HUES64 (cell line): ENCODE measurements around the gene STK10.
"Not testable (repeated sequence)": the region's sequence is repeated elsewhere in the genome, so short reads cannot be mapped to it uniquely, and the experiment has no call there.

ENCODE experiments used
- H3K27ac ChIP-seq: 2 replicates; pipeline ENCODE4 v1.7.0; 2013; ENCODE audit warnings: low read depth, low read length, inconsistent platforms
- H3K27me3 ChIP-seq: 2 replicates; pipeline ENCODE4 v1.6.1; 2013; ENCODE audit warnings: mild to moderate bottlenecking, low read length; ENCODE audit not compliant: insufficient read depth
- H3K36me3 ChIP-seq: 2 replicates; pipeline ENCODE4 v1.6.1; 2013; ENCODE audit warnings: mild to moderate bottlenecking, low read length; ENCODE audit not compliant: insufficient read depth
- H3K4me1 ChIP-seq: 2 replicates; pipeline ENCODE4 v1.6.1; 2013; ENCODE audit warnings: mild to moderate bottlenecking, low read length, moderate library complexity; ENCODE audit not compliant: insufficient read depth
- H3K4me3 ChIP-seq: 2 replicates; pipeline ENCODE4 v1.5.1; 2013; ENCODE audit warnings: mild to moderate bottlenecking, low read length, moderate library complexity
- H3K9ac ChIP-seq: 2 replicates; pipeline ENCODE4 v1.6.1; 2013; ENCODE audit warnings: mild to moderate bottlenecking, low read depth, low read length
- H3K9me3 ChIP-seq: 2 replicates; pipeline ENCODE4 v1.6.1; 2013; ENCODE audit warnings: low read depth, low read length; ENCODE audit not compliant: insufficient read depth
- WGBS: fragments of 150-250, 120-280 bp; methylation state at CpG from one replicate; pipeline ENCODE4 v1.1.7; 2013; ENCODE audit warnings: missing lambda C conversion rate; 5-methylcytosine and 5-hydroxymethylcytosine counted together

Gene STK10

GRCh38 chr5:172213126-172213525 lies 25.1 kb upstream of the STK10 start:
- Histone ChIP-seq H3K9me3 (0 out of 2 replicates have a peak, but pooled peaks cover 3% of the 10 kb centered on the region), H3K4me3 (no peak overlapping the region), H3K27me3 (no peaks in the 10 kb centered on the region), H3K27ac (no peak overlapping the region), H3K4me1 (no peaks in the 10 kb centered on the region), H3K36me3 (peaks cover 60% of the 10 kb centered on the region), H3K9ac (no peak overlapping the region)
- WGBS, result 94% methylated on average over 3 of the region's 4 CpGs

GRCh38 chr5:172211676-172212075 lies 23.7 kb upstream of the STK10 start:
- Histone ChIP-seq H3K4me3 (no peak overlapping the region), H3K9me3 (0 out of 2 replicates have a peak, but pooled peaks cover 3% of the 10 kb centered on the region), H3K27ac (no peak overlapping the region), H3K4me1 (no peaks in the 10 kb centered on the region), H3K36me3 (peaks cover 54% of the 10 kb centered on the region), H3K9ac (no peak overlapping the region), H3K27me3 (no peaks in the 10 kb centered on the region)
- WGBS, result 97% methylated on average over 8 of the region's 8 CpGs

- WGBS, result 94% methylated on average over 2 of the region's 2 CpGs
- Histone ChIP-seq H3K27ac (no peak overlapping the region), H3K36me3 (peaks cover 46% of the 10 kb centered on the region), H3K4me1 (no peaks in the 10 kb centered on the region), H3K27me3 (no peaks in the 10 kb centered on the region), H3K9me3 (0 out of 2 replicates have a peak, but pooled peaks cover 3% of the 10 kb centered on the region), H3K9ac (no peak overlapping the region), H3K4me3 (no peak overlapping the region)
Observed at GRCh38 chr5:172209714-172210113, 21.7 kb upstream of the STK10 start.

GRCh38 chr5:172207511-172207910 lies 19.5 kb upstream of the STK10 start:
- Histone ChIP-seq H3K4me3 (no peak overlapping the region), H3K27me3 (no peaks in the 10 kb centered on the region), H3K9me3 (no peaks in the 10 kb centered on the region), H3K36me3 (peaks cover 40% of the 10 kb centered on the region), H3K4me1 (no peaks in the 10 kb centered on the region), H3K27ac (no peak overlapping the region), H3K9ac (no peak overlapping the region)
- WGBS, result 90% methylated on average over 2 of the region's 3 CpGs

GRCh38 chr5:172205984-172206383 lies 18.0 kb upstream of the STK10 start:
- H3K9ac ChIP-seq, H3K9me3 ChIP-seq, H3K27me3 ChIP-seq, H3K4me1 ChIP-seq, H3K27ac ChIP-seq, H3K4me3 ChIP-seq: not testable (repeated sequence)
- WGBS, result 98% methylated on average over 11 of the region's 11 CpGs
- peaks cover 26% of the 10 kb centered on the region for H3K36me3 ChIP-seq

GRCh38 chr5:172200476-172200875 lies 12.5 kb upstream of the STK10 start:
- Histone ChIP-seq H3K27ac (no peak overlapping the region), H3K27me3 (no peaks in the 10 kb centered on the region), H3K4me3 (no peak overlapping the region), H3K9me3 (no peaks in the 10 kb centered on the region), H3K9ac (no peak overlapping the region), H3K36me3 (no peaks in the 10 kb centered on the region), H3K4me1 (no peaks in the 10 kb centered on the region)
- 98% methylated on average over 6 of the region's 6 CpGs for WGBS

GRCh38 chr5:172199446-172199845 lies 11.4 kb upstream of the STK10 start:
- WGBS, result 94% methylated on average over 10 of the region's 10 CpGs
- H3K9ac ChIP-seq, result no peak overlapping the region
- H3K4me3 ChIP-seq, result no peak overlapping the region

GRCh38 chr5:172197775-172198174 lies 9.8 kb upstream of the STK10 start:
- not testable (repeated sequence) for H3K9me3 ChIP-seq, H3K9ac ChIP-seq, H3K4me1 ChIP-seq, H3K4me3 ChIP-seq, H3K27ac ChIP-seq, H3K36me3 ChIP-seq, H3K27me3 ChIP-seq
- 82% methylated on average over 4 of the region's 4 CpGs for WGBS

More at GRCh38 chr5:172199446-172199845, 11.4 kb upstream of the STK10 start:
- no peaks in the 10 kb centered on the region for H3K27me3 ChIP-seq
- no peaks in the 10 kb centered on the region for H3K9me3 ChIP-seq
- no peaks in the 10 kb centered on the region for H3K4me1 ChIP-seq
- H3K27ac ChIP-seq, result no peak overlapping the region
- H3K36me3 ChIP-seq, result no peaks in the 10 kb centered on the region

GRCh38 chr5:172194985-172195774 lies 7.2 kb upstream of the STK10 start:
- WGBS, result 78% methylated on average over 6 of the region's 6 CpGs
- Histone ChIP-seq H3K9ac (no peak overlapping the region), H3K4me3 (no peak overlapping the region), H3K9me3 (no peaks in the 10 kb centered on the region), H3K27me3 (no peaks in the 10 kb centered on the region), H3K4me1 (peaks cover 3% of the 10 kb centered on the region; the same call in 1 of the 2 replicates), H3K36me3 (no peaks in the 10 kb centered on the region), H3K27ac (no peak overlapping the region)

- Histone ChIP-seq H3K27me3 (peaks cover 2% of the 10 kb centered on the region; the same call in 1 of the 2 replicates), H3K4me3 (no peak within 1 kb of the TSS), H3K9ac (no peak within 1 kb of the TSS), H3K27ac (no peak within 1 kb of the TSS), H3K36me3 (no peaks in the 10 kb centered on the region), H3K4me1 (peaks cover 3% of the 10 kb centered on the region), H3K9me3 (no peaks in the 10 kb centered on the region)
- 94% methylated on average over 6 of the region's 6 CpGs for WGBS
Observed at GRCh38 chr5:172193872-172194271, 5.8 kb upstream of the STK10 start, which contains the start of gene EFCAB9. EFCAB9 (plus strand) TSS chr5:172194172; CDS start chr5:172194173, 1 bp downstream.

GRCh38 chr5:172189693-172190296 lies 1.8 kb upstream of the STK10 start:
- peaks cover 10% of the 10 kb centered on the region for H3K4me1 ChIP-seq
- peak overlapping the region; percentile 64 for H3K27ac ChIP-seq
- H3K36me3 ChIP-seq, result no peaks in the 10 kb centered on the region
- WGBS, result 33% methylated on average over 2 of the region's 3 CpGs
- H3K27me3 ChIP-seq, result peaks cover 3% of the 10 kb centered on the region; the same call in 1 of the 2 replicates
- no peaks in the 10 kb centered on the region for H3K9me3 ChIP-seq
- H3K9ac ChIP-seq, result peak overlapping the region; percentile 56; the same call in 1 of the 2 replicates
- peak overlapping the region; percentile 66 for H3K4me3 ChIP-seq
